HepG2 (cell line): ENCODE measurements around the gene GNG3. TPM values are rescaled to one million over a fixed set of nuclear protein-coding genes. Genes with fewer than 3 reads are reported as not detected.
A peak's percentile ranks its signal among the peaks of the same experiment; 100 is the strongest.

ENCODE experiments used
- HNF4A ChIP-seq: sonication (generic); formaldehyde crosslinking; IDR thresholded peaks from 2 replicates; pipeline ENCODE4 v1.4.0; 2020; ENCODE audit warnings: missing genetic modification reagents
- MEF2D ChIP-seq: sonication (generic); formaldehyde crosslinking; IDR thresholded peaks from 2 replicates; pipeline ENCODE4 v1.5.1; 2020; ENCODE audit warnings: mild to moderate bottlenecking, missing genetic modification reagents
- PTBP1 ChIP-seq: fragments of 200-400 bp; formaldehyde crosslinking; IDR thresholded peaks from 2 replicates; pipeline ENCODE4 v1.6.1; 2018; ENCODE audit warnings: low read length, low read depth; ENCODE audit not compliant: poor library complexity, severe bottlenecking
- RBFOX2 ChIP-seq: fragments of 200-400 bp; formaldehyde crosslinking; IDR thresholded peaks from 2 replicates; pipeline ENCODE4 v1.6.1; 2017; ENCODE audit warnings: low read depth, mild to moderate bottlenecking, low read length
- SNAI1 ChIP-seq: sonication (generic); formaldehyde crosslinking; IDR thresholded peaks from 2 replicates; pipeline ENCODE4 v1.5.0; 2020; ENCODE audit warnings: mild to moderate bottlenecking, missing genetic modification reagents, borderline replicate concordance
- TBX2 ChIP-seq: sonication (generic); formaldehyde crosslinking; IDR thresholded peaks from 2 replicates; pipeline ENCODE4 v1.5.0; 2020; ENCODE audit warnings: missing genetic modification reagents, mild to moderate bottlenecking, borderline replicate concordance
- TOPORS ChIP-seq: sonication (generic); formaldehyde crosslinking; IDR thresholded peaks from 2 replicates; pipeline ENCODE4 v1.8.0; 2023; ENCODE audit warnings: mild to moderate bottlenecking, missing genetic modification reagents
- ZBTB3 ChIP-seq: sonication (generic); formaldehyde crosslinking; IDR thresholded peaks from 2 replicates; pipeline ENCODE4 v1.4.0; 2020; ENCODE audit warnings: low read depth, mild to moderate bottlenecking, moderate library complexity, missing genetic modification reagents, borderline replicate concordance
- ZFP62 ChIP-seq: sonication (generic); formaldehyde crosslinking; IDR thresholded peaks from 2 replicates; pipeline ENCODE4 v1.4.0; 2020; ENCODE audit warnings: missing genetic modification reagents
- ZNF280B ChIP-seq: sonication (generic); formaldehyde crosslinking; IDR thresholded peaks from 2 replicates; pipeline ENCODE4 v1.5.0; 2020; ENCODE audit warnings: missing genetic modification reagents, mild to moderate bottlenecking, borderline replicate concordance
- ZNF30 ChIP-seq: sonication (generic); formaldehyde crosslinking; IDR thresholded peaks from 2 replicates; pipeline ENCODE4 v1.5.0; 2020; ENCODE audit warnings: mild to moderate bottlenecking, missing genetic modification reagents
- ZNF329 ChIP-seq: sonication (generic); formaldehyde crosslinking; IDR thresholded peaks from 2 replicates; pipeline ENCODE4 v1.9.0; 2021; ENCODE audit warnings: low read depth, mild to moderate bottlenecking, missing genetic modification reagents
- ZNF484 ChIP-seq: sonication (generic); formaldehyde crosslinking; IDR thresholded peaks from 2 replicates; pipeline ENCODE4 v1.5.1; 2020; ENCODE audit warnings: mild to moderate bottlenecking, low read depth, missing genetic modification reagents, borderline replicate concordance
- ZNF503 ChIP-seq: sonication (generic); formaldehyde crosslinking; IDR thresholded peaks from 2 replicates; pipeline ENCODE4 v1.4.0; 2020; ENCODE audit warnings: missing genetic modification reagents
- ZNF512B ChIP-seq: sonication (generic); formaldehyde crosslinking; IDR thresholded peaks from 2 replicates; pipeline ENCODE4 v1.5.1; 2020; ENCODE audit warnings: missing genetic modification reagents, mild to moderate bottlenecking, borderline replicate concordance
- ZNF75D ChIP-seq: sonication (generic); formaldehyde crosslinking; IDR thresholded peaks from 2 replicates; pipeline ENCODE4 v1.8.1; 2023; ENCODE audit warnings: missing genetic modification reagents, mild to moderate bottlenecking, borderline replicate concordance
- ZSCAN12 ChIP-seq: sonication (generic); formaldehyde crosslinking; IDR thresholded peaks from 2 replicates; pipeline ENCODE4 v1.9.0; 2021; ENCODE audit warnings: mild to moderate bottlenecking, missing genetic modification reagents
- polyA plus RNA-seq, 8 experiments: library from polyadenylated mRNA; depleted of rRNA in 3 of 8; stranded (reverse) in 7 of 8; unstranded in 1 of 8; fragments of >200 nt; fragmentation: Illumina TruSeq in 4 of 8; extraction: Trizol in 4 of 8; gene quantifications; 2 replicates each; pipeline versions ENCODE4 v1.2.1 to v1.2.3, GENCODE V29; 2011 to 2016; ENCODE audit warnings: low read depth in 4 of 8, missing spikeins in 1 of 8, mixed read lengths in 1 of 8; ENCODE audit not compliant: insufficient read depth in 1 of 8
- total RNA-seq, 5 experiments: library from RNA; depleted of rRNA; stranded (reverse); fragments of >200 nt; fragmentation: Illumina TruSeq; extraction: Trizol; gene quantifications; 2 replicates each; pipeline ENCODE4 v1.2.3, GENCODE V29; 2016; ENCODE audit warnings: low read depth in 1 of 5
- TF ChIP-seq, protein P1 (sequence below): IDR thresholded peaks from 2 replicates; pipeline ENCODE4 v1.6.1; 2016; ENCODE audit warnings: low read depth, control low read depth
- TF ChIP-seq, protein P2 (sequence below), 2 experiments: fragments of 450-650 bp in 1 of 2; sonication (generic) in 1 of 2; formaldehyde crosslinking; IDR thresholded peaks; 2 replicates each; pipeline versions ENCODE4 v1.5.0 to v1.8.0; 2020 to 2022; ENCODE audit warnings: mild to moderate bottlenecking in 1 of 2, missing genetic modification reagents in 1 of 2

The GNG3 gene
- total and polyA plus RNA-seq, 2 of the 13 experiments (the other 11 are each of a cell fraction or from before 2014, with no cell fraction given) = not detected

- no peak for TF ChIP-seq ZNF503 (CRISPR knock-in tag)
- TF ChIP-seq, protein P1, sequence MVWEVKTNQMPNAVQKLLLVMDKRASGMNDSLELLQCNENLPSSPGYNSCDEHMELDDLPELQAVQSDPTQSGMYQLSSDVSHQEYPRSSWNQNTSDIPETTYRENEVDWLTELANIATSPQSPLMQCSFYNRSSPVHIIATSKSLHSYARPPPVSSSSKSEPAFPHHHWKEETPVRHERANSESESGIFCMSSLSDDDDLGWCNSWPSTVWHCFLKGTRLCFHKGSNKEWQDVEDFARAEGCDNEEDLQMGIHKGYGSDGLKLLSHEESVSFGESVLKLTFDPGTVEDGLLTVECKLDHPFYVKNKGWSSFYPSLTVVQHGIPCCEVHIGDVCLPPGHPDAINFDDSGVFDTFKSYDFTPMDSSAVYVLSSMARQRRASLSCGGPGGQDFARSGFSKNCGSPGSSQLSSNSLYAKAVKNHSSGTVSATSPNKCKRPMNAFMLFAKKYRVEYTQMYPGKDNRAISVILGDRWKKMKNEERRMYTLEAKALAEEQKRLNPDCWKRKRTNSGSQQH (CRISPR knock-in tag) = no peak
- no peak for TF ChIP-seq ZNF512B (CRISPR knock-in tag)
- TF ChIP-seq TOPORS = 0 out of 2 replicates have a peak, but pooled peaks have one; percentile 80
- TF ChIP-seq ZNF75D (CRISPR knock-in tag) = no peak
- peak; percentile 79; the same call in 1 of the 2 replicates for TF ChIP-seq SNAI1
- TF ChIP-seq ZNF30 (CRISPR knock-in tag) = no peak
- TF ChIP-seq PTBP1 = no peak
- TF ChIP-seq MEF2D (CRISPR knock-in tag) = peak; percentile 77
- no peak; the same call in 1 of the 2 replicates for TF ChIP-seq ZNF280B
- peak; percentile 89 for TF ChIP-seq RBFOX2
- TF ChIP-seq ZNF329 (CRISPR knock-in tag) = no peak
- no peak for TF ChIP-seq HNF4A
- TF ChIP-seq ZSCAN12 (CRISPR knock-in tag) = no peak
- TF ChIP-seq, protein P2, sequence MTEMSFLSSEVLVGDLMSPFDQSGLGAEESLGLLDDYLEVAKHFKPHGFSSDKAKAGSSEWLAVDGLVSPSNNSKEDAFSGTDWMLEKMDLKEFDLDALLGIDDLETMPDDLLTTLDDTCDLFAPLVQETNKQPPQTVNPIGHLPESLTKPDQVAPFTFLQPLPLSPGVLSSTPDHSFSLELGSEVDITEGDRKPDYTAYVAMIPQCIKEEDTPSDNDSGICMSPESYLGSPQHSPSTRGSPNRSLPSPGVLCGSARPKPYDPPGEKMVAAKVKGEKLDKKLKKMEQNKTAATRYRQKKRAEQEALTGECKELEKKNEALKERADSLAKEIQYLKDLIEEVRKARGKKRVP (CRISPR knock-in tag; IDR thresholded peaks at IDR 0.05) = 0 out of 4 replicates have a peak, but pooled peaks of 1 of the 2 experiments have one; percentile 15
- TF ChIP-seq TBX2 (CRISPR knock-in tag) = peak; percentile 49
- no peak for TF ChIP-seq ZNF484
- peak; percentile 34; the same call in 1 of the 2 replicates for TF ChIP-seq ZBTB3 (CRISPR knock-in tag)
- no peak for TF ChIP-seq ZFP62
Measured at GRCh38 chr11:62678770-62679696, 28.4 kb upstream of the GNG3 start, which contains the start of gene UBXN1 (continued).
